T follicular helper cell (primary cell): ENCODE data around the gene FAM114A1.
"Not testable (repeated sequence)": the region's sequence is repeated elsewhere in the genome, so short reads cannot be mapped to it uniquely, and the experiment has no call there.

Experiments used
- DNase-seq: peaks from one replicate; pipeline ENCODE4 v3.0.0-alpha.2; 2020; ENCODE audit warnings: low read depth

The FAM114A1 gene

GRCh38 chr4:38935391-38936073, 67.9 kb downstream of the FAM114A1 start:
- no peak for DNase-seq

GRCh38 chr4:38939165-38939564, 71.6 kb downstream of the FAM114A1 start:
- no peak for DNase-seq

GRCh38 chr4:38940476-38940875, 72.9 kb downstream of the FAM114A1 start:
- no peak for DNase-seq

- not testable (repeated sequence) for DNase-seq
Measured at GRCh38 chr4:38941906-38942305, 74.3 kb downstream of the FAM114A1 start.

- no peak for DNase-seq
Measured at GRCh38 chr4:38943343-38943742, 75.7 kb downstream of the FAM114A1 start.

- DNase-seq: no peak
Measured at GRCh38 chr4:38944440-38944839, 76.8 kb downstream of the FAM114A1 start.

GRCh38 chr4:38946919-38947318, 79.3 kb downstream of the FAM114A1 start:
- DNase-seq: no peak

GRCh38 chr4:38948551-38948950, 80.9 kb downstream of the FAM114A1 start:
- no peak for DNase-seq

- peak; percentile 56 for DNase-seq
Measured at GRCh38 chr4:38949411-38950051, 81.9 kb downstream of the FAM114A1 start.

- no peak for DNase-seq
Measured at GRCh38 chr4:38950159-38950558, 82.6 kb downstream of the FAM114A1 start.

GRCh38 chr4:38950734-38951133, 83.1 kb downstream of the FAM114A1 start:
- no peak for DNase-seq

GRCh38 chr4:38951598-38951997, 84.0 kb downstream of the FAM114A1 start:
- no peak for DNase-seq

- no peak for DNase-seq
Measured at GRCh38 chr4:38952017-38952416, 84.4 kb downstream of the FAM114A1 start.

- DNase-seq: no peak
Measured at GRCh38 chr4:38954727-38955126, 87.1 kb downstream of the FAM114A1 start.

GRCh38 chr4:38955957-38956356, 88.4 kb downstream of the FAM114A1 start:
- DNase-seq: no peak

GRCh38 chr4:38957261-38957815, 89.7 kb downstream of the FAM114A1 start:
- DNase-seq: no peak

GRCh38 chr4:38957893-38958292, 90.3 kb downstream of the FAM114A1 start:
- DNase-seq: no peak

GRCh38 chr4:38958453-38959190, 91.0 kb downstream of the FAM114A1 start:
- no peak for DNase-seq

GRCh38 chr4:38959248-38959647, 91.6 kb downstream of the FAM114A1 start:
- DNase-seq: not testable (repeated sequence)

GRCh38 chr4:38964942-38965775, 97.6 kb downstream of the FAM114A1 start:
- DNase-seq: no peak

- DNase-seq: no peak
Measured at GRCh38 chr4:38965866-38966265, 98.3 kb downstream of the FAM114A1 start.
